GM19397 (cell line): ENCODE measurements around the gene TBXT.
A peak's percentile ranks its signal among the peaks of the same experiment; 100 is the strongest.
"Not testable (repeated sequence)": the region's sequence is repeated elsewhere in the genome, so short reads cannot be mapped to it uniquely, and the experiment has no call there.

ENCODE experiments used
- ATAC-seq: cut with Tn5 transposase; IDR thresholded peaks from one replicate; pipeline ENCODE4 v1.9.1; 2021; ENCODE audit warnings: mild to moderate bottlenecking, moderate library complexity; ENCODE audit not compliant: unreplicated experiment

TBXT gene, protein sequence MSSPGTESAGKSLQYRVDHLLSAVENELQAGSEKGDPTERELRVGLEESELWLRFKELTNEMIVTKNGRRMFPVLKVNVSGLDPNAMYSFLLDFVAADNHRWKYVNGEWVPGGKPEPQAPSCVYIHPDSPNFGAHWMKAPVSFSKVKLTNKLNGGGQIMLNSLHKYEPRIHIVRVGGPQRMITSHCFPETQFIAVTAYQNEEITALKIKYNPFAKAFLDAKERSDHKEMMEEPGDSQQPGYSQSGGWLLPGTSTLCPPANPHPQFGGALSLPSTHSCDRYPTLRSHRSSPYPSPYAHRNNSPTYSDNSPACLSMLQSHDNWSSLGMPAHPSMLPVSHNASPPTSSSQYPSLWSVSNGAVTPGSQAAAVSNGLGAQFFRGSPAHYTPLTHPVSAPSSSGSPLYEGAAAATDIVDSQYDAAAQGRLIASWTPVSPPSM

DNA sequence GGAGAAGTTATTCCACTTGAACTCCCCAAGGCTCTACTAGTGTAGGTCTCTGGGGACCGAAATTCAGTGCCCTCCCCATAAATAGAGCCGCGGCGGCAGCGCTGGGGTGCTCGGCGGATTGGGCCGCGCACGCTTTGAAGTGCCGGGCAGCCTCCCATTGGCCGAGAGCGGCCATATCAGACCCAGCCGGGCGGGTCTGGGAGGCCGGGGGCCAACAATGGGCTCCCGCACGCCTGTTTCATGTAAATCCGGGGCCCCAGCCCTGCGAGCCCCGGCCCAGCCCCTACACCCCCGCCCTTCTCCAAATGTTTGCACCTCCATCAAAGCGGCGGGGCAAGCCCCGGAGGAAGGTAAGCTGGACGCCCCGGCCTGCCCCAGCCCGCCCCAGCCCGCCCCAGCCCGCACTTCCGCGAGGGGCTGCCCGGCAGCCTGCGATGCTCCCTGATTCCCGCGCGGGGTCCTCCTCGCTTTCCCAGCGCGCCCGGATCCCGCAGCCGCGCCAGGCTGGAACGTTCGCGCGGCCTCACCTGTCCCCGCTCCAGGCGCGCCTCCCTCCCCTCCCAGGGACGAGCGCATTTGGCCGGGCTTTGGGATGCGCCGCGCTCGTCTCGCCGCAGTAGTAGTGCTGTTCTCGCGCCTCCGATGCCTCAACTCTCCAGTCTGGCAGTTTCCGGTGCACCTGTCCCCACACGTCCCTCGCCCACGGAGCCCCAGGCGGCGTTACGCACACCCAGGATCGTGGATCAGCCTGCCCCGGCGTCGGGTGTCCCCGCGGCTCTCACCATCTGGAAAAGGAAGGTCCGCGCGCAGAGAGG is at the start of gene TBXT:
TBXT (minus strand) TSS at position 51 of the 815 bp plus-strand sequence. CDS start 260 bp downstream, outside the sequence.
- ATAC-seq, result no peak

DNA sequence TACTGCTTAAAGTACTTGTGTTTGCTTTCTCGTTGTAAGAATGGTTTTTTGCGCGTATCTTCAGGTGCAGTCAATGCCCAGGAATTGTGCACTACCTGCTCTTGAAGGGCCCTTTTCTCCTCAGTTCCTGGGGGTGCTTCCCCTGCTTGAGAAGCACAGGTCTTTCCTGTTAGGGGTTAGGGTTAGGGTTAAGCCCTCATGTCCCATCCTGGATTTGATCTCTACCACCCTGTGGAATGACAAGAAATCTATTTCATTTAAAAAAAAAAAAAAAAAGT is 39.6 kb upstream of the TBXT start:
- ATAC-seq, result no peak

DNA sequence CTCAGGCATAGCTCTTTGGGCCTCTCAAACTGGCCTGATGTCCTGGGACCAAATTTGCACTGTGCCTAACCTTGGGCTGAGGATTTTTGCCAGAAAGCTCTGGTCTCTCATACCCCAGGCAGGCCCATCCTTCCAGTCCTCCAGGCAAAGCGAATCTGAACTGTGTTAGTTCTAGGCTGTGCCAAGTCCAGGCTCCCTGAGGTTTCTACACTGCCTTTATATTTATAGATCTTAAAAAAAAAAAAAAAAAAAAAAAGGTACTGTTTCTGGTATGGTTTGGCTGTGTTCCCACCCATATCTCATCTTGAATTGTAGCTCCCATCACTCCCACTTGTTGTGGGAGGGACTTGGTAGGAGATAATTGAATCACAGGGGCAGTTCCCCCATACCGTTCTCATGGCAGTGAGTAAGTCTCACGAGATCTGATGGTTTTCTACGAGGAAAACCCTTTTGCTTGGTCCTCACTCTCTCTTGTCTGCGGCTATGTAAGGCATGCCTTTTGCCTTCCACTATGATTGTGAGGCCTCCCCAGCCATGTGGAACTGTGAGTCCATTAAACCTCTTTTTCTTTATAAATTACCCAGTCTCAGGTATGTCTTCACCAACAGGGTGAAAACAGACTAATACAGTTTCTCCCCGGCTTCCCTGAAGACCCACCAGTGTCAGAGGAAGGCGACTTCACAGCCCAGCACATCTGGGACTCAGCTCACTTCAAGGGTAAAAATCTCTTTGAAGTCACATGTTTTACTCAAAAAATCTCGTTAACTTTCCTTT is 39.0 kb upstream of the TBXT start:
- ATAC-seq, result no peak

DNA sequence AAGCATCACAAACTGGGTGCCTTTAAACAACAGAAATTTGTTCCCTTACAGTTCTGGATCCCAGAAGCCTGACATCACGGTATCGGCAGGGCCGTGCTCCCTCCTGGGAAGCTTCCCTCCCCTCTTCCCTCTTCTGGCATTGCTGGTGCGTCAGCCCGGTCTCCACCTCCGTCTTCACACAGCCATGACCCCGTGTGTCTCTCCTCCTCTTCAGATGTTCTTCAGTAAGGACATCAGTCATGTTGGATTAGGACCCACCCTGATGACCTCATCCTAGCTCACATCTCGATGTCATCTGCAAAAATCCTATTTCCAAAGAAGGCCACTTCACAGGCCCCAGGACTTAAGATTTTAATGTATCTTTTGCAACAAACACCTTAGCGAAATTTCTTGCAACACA is 38.4 kb upstream of the TBXT start:
- no peak for ATAC-seq

DNA sequence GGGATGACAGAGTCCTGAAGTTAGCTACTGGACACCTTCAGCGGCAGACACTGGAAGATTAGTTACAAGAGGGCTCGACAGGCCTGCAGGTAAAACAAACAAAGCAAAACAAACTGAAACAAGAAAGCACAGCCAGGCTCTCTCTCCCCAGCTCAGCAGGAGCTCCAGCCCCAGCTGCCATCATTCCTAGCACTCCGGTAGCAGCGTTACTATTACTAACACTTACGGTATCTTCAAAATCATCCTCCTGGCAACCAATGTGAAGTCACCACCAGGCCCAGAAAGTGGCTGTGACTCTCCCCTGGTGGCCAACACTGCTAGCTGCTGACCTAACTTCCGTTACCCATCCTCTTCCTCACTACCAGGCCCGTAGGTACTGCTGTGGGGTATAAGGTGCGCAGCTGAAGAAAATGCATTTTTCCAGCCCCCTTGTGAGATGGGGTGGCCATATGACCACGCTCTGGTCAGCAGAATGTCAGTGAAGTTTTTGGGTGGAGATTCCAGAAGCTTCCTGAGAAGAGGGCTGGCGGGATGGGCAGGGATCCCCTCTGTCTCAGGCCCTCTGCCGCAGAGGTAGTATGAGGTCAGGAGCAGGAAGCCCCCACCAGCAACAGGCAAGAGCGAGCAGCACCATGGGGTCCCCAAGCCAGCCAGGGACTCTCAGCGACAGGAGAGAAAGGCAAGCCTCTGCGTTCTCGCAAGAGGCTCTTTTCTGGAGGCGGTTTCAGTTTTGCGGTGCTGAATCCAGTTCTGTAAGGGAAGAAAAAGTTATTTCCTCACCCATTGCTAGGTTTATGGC is 37.4 kb upstream of the TBXT start:
- no peak for ATAC-seq

DNA sequence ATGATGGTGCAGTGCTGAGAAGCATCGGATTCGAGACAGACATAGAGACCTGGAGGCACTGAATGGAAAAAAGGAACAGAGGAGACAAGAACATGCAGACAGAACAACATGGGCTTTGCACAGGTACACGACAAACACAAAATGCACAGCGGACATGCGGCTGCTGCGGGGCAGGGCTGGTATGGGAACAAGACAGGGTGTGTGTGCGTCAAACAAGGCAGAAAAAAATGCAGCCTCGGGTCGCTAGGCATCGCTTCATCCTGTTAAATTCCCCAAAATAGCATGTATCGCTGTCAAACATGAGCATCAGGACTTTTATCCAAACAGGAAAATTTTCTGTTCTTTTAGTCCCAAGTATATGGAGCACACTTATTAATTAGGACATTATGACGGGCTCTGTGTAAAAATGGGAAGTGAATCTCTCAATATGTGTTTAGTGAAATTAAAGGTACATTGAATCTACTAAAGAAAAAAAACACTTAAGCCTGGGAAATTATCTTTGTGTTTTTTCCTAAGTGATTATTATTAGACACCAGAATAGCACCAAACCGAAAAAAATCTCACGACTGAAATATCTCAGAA is 36.1 kb upstream of the TBXT start:
- ATAC-seq, result no peak

DNA sequence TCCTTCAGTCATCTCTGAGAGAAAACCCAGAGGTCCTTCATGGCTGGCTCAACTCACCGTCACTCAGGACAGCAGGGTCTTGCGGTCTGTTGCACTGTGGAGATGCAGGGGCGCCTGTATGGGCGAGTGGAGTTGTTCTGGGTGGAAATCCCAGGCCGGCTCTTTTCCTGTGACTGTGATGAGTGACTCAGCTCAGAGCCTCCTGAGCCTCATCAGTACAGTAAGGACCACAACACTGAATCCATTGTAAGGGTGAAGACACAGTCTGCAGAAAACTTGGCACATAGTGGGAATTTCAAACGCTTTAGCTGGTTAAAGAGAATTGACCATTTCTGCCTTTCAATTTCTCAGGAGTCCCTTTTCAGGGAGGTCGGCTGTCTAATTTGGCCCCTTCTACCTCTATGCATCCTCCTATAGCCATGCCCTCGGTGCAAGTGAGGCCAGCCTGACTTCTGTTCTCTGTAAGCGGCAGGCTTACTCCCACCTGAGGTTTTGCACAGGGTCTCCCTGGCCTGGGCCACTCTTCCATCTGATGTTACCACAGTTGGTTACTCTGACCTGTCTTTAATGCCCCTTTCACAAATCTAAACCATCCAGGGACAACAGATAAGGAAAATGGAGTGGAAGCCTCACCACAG is 35.5 kb upstream of the TBXT start:
- peak; percentile 19 for ATAC-seq

DNA sequence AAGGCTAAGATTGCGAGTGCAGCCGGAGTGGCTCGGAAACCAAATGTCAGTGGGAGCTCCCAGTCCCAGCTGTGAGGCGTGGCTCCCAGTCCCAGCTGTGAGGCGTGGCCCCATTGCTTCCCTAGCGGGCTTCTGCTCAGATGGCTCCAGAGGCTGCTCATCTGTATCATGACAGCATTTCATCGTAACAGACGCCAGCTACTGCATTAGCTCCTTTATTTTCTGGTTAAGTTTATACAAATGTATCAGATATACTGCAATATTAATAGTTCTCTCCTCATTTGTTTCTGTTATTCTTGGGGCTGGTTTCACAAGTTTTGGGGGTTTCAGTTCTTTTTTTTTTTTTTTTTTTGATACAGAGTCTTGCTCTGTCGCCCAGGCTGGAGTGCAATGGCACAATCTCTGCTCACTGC is 34.7 kb upstream of the TBXT start:
- ATAC-seq, result peak; percentile 72

DNA sequence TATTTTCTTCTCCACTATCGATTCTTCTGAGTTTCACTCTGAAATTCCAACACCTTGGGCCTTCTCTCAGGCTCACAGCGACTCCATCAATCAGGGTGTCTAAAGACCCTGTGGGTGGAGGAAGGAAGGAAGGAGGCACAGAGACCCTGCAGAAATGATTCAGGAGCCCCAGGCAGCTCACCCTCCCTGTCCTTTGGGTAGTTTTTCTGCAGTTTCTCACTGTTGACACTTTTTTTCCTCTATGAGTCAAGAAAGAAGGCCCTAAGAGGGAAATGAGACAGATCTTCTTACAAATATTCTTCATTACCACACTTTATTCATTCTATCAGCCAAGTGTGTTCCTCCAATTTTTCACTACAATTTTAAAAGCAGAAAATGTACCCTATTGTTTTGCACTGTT is 34.2 kb upstream of the TBXT start:
- ATAC-seq, result no peak

DNA sequence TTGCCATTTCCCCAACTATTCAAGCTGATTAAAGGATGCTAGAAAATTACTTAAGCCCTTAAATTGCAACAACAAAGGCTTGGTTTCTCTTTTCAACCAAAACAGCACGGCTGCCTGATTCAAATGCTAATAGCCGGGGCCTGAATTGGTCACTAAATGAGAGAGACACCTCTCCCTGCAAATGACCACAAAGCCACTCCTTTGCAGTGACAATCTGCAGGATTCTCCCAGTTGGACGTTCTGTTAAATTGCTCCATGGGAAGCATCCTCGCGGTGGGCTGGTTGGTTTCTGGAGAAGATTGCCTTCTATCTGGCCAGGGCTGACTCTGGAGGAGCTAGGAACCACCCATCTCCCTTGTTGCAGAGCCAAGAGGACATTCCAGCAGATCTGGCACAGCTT is 29.7 kb upstream of the TBXT start:
- no peak for ATAC-seq

DNA sequence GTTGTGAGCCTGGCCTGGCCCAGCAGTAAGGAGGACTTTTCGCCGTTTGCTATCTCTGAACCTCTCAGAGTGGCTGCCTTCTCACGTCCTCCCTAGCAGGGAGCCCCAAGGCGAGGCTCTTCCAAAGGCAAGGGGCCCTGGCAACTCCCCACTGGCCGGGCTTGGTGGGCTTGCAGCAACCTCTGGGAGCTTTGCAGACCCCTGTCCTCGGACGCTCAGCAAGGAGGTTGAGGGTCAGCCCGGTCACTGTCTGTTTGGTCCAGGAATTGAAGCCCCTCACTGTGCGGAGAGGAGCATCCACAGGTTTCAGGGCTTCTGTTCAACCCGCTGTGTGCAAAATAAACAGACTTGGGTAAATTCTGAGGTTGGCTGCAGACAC is 28.2 kb upstream of the TBXT start:
- ATAC-seq, result no peak

DNA sequence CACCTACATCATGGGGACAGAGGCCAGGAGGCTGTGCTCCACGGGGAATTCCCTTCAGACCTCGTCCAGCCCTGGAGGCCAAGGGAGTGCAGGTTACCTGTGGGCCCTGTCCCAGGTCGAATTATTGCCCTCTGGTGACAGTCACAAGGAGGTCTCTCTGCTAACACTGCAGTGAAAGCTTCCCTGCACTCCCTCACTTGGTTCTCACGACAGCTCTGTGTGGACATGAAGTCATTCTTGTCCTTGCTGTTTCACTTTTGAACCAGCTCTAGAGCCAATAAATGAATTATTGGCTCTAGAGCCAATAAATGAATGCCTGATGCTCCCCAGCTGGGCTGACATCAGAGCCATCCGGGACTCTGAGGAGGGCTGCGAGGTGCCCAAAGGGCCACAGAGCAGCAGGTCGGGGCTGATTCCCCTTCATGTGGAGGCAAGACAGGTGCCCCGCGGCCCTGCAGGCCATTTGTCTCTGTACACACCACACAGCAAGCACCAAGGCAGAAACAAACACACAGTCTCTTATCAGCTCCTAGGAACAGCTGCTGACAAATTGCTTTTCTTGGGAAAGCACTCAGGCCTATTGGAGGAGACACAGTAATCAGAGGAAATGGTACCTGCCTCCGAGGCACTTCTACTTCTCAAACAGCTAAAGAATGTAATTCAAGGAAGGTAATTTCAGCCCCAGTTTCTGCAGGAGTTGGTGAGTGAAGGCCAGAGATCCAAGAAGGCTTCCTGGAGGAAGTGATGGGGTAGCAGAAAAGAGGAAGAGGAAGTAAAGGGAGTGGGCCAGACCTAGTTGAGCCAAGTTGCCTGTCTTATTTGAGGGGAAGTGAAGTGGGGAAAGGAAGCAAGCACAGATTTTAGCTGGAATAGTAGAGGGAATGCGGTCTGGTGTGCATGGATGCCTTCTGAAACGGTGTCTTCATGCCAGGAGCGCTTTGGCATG is 27.5 kb upstream of the TBXT start:
- ATAC-seq, result no peak

DNA sequence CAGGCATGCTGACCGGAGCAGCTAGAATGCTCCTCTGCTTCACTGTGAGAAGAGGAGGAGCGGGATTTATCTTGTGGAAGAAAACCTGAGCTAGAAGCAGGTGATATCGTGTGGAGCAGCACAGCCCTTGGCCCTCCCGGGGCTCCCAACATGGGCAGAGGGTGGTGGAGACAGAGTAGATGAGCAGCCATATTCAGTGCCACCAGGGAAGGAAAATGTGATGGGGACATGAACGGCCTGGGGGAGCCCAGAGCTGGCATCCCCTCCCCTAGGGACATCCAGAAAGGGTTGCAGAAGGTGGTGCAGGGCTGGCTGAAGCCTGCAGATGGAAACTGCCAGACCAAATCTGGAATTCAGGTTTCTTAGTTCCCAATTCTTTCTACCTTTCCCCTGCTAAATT is 24.9 kb upstream of the TBXT start:
- ATAC-seq, result no peak

DNA sequence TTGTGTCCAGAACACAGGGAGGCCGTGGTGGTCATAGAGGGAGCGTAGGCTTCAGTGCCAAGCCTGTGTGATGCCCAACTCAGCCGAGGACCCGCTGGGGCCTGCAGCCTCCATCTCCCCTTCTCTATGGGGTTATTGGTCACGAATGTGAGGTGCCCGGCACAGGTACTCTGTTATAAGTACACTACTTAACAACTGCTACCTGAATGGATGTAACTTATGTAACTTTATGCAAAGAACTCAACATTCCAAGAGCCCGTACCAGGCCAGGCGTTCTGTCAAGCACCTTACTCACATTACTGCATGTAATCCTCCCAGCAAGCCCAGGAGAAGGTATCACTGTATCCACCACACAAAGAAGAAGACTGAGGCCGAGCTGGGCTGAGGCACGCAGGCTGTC is 24.5 kb upstream of the TBXT start:
- no peak for ATAC-seq

DNA sequence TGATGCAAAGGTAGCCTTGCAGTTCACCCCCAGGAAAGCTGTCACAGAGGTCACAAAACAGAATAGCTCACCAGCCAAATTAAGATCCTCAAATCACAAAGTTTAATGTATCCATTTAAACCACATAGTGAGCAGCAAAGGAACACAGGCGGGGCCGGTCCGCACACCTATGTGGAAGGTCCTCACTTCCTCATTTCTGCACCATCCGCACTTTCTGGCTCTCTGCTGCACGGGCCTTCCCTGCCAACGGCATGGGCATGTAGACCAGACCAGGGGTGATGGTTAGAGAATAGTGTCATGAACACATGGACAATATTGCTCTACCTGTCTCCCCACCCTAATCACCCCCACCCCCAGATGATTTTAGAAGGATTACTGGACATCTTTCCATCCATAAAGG is 12.1 kb upstream of the TBXT start:
- no peak for ATAC-seq

DNA sequence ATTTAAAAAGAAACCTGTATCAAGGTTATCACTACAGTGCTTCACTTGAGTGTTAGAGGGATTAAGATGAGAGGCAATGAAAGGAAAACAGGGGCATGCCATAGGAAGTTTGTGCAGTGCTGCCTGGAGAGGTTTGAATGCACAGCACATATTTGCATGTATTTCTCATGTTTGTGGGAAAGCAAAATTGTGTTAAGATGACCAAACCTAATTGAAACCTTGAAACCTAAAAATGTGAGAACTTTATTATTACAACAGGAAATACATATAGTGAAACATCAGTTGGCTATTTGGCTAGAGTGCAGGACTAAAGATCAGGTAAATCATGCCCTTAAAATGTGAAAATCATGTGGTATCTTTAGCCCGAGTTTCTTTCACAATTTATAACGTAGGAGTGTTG is 8.5 kb upstream of the TBXT start:
- no peak for ATAC-seq

DNA sequence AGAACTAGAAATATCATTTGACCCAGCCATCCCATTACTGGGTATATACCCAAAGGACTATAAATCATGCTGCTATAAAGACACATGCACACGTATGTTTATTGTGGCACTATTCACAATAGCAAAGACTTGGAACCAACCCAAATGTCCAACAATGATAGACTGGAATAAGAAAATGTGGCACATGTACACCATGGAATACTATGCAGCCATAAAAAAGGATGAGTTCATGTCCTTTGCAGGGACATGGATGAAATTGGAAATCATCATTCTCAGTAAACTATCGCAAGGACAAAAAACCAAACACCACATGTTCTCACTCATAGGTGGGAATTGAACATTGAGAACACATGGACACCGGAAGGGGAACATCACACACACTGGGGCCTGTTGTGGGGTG is 7.4 kb upstream of the TBXT start:
- ATAC-seq, result not testable (repeated sequence)

DNA sequence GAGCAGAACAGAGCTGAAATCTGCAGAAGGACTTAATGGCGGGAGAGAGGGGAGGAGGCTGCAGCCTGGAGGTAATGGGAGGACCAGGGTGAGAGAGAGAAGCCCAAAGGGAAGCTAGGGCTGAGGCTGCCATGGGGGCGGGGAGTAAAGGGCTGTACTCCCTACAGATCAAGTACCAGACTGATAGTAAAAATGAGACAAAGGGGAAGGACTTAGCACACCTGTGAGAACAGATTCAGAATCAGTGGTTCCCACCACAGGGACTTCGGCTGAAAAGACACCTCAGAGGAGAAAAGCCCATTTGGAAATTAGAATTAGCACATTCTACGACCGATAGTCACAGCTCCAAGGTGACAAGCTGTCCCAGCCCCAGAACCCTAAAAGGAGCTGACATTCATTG is 6.4 kb upstream of the TBXT start:
- no peak for ATAC-seq
